GM12892 (cell line): ENCODE results near the gene GNAO1.

Experiments
- DNase-seq: peaks from one replicate; pipeline ENCODE4 v3.0.0; 2011; ENCODE audit not compliant: insufficient read length
- FAIRE-seq: peaks from 2 replicates; lab custom pipeline; 2011; peaks lifted over from hg19 to GRCh38; lab: Jason Lieb, UNC
- POLR2A ChIP-seq: IDR thresholded peaks from 2 replicates; pipeline ENCODE4 v1.6.1; 2011; ENCODE audit warnings: low read depth, low read length, control low read depth
- POLR2AphosphoS5 ChIP-seq: IDR thresholded peaks from 2 replicates; pipeline ENCODE4 v1.6.1; 2011; ENCODE audit warnings: low read depth, low read length, control low read depth
- TAF1 ChIP-seq: IDR thresholded peaks from 2 replicates; pipeline ENCODE4 v1.6.1; 2011; ENCODE audit warnings: low read depth, mild to moderate bottlenecking, control low read depth, low read length, borderline replicate concordance

GNAO1 gene

GRCh38 chr16:56362057-56362655, 170.9 kb downstream of the GNAO1 start:
- FAIRE-seq (no peak), DNase-seq (no peak)
- TF ChIP-seq POLR2AphosphoS5 (no peak), POLR2A (no peak), TAF1 (no peak)

GRCh38 chr16:56362706-56363105, 171.4 kb downstream of the GNAO1 start:
- FAIRE-seq = no peak
- TF ChIP-seq POLR2AphosphoS5 = no peak
- no peak for TF ChIP-seq POLR2A
- no peak for TF ChIP-seq TAF1
- no peak for DNase-seq

GRCh38 chr16:56363181-56363716, 172.0 kb downstream of the GNAO1 start:
- DNase-seq = no peak
- TF ChIP-seq POLR2A = no peak
- no peak for TF ChIP-seq TAF1
- no peak for TF ChIP-seq POLR2AphosphoS5
- FAIRE-seq = no peak

GRCh38 chr16:56363781-56364565, 172.7 kb downstream of the GNAO1 start:
- DNase-seq (no peak), FAIRE-seq (no peak)
- TF ChIP-seq POLR2A (no peak), TAF1 (no peak), POLR2AphosphoS5 (no peak)

GRCh38 chr16:56364865-56365264, 173.6 kb downstream of the GNAO1 start:
- no peak for DNase-seq
- TF ChIP-seq POLR2A (no peak), TAF1 (no peak), POLR2AphosphoS5 (no peak)
- FAIRE-seq = no peak

GRCh38 chr16:56365552-56365951, 174.3 kb downstream of the GNAO1 start:
- FAIRE-seq = no peak
- no peak for DNase-seq
- TF ChIP-seq POLR2AphosphoS5 (no peak), POLR2A (no peak), TAF1 (no peak)

GRCh38 chr16:56366945-56367344, 175.7 kb downstream of the GNAO1 start:
- no peak for TF ChIP-seq TAF1
- no peak for TF ChIP-seq POLR2A
- no peak for TF ChIP-seq POLR2AphosphoS5
- DNase-seq (no peak), FAIRE-seq (no peak)

- DNase-seq (no peak), FAIRE-seq (no peak)
- TF ChIP-seq TAF1 = no peak
- no peak for TF ChIP-seq POLR2A
- 0 out of 2 replicates have a peak, but pooled peaks have one; percentile 17 for TF ChIP-seq POLR2AphosphoS5
Measured at GRCh38 chr16:56367764-56368163, 176.5 kb downstream of the GNAO1 start.

- TF ChIP-seq POLR2AphosphoS5 (no peak), TAF1 (no peak), POLR2A (no peak)
- DNase-seq = no peak
- no peak for FAIRE-seq
Measured at GRCh38 chr16:56368545-56368944, 177.3 kb downstream of the GNAO1 start.

GRCh38 chr16:56369202-56369601, 177.9 kb downstream of the GNAO1 start:
- DNase-seq (no peak), FAIRE-seq (no peak)
- TF ChIP-seq TAF1 = no peak
- TF ChIP-seq POLR2A = no peak
- no peak for TF ChIP-seq POLR2AphosphoS5

GRCh38 chr16:56370185-56370874, 179.0 kb downstream of the GNAO1 start:
- DNase-seq = no peak
- TF ChIP-seq POLR2A (no peak), POLR2AphosphoS5 (no peak), TAF1 (no peak)
- FAIRE-seq = no peak

- DNase-seq = no peak
- TF ChIP-seq POLR2AphosphoS5 = no peak
- no peak for TF ChIP-seq TAF1
- TF ChIP-seq POLR2A = no peak
- no peak for FAIRE-seq
Measured at GRCh38 chr16:56370875-56371659, 179.8 kb downstream of the GNAO1 start.
